ENCODE measurements around the gene TBC1D16.

Gene TBC1D16

GRCh38 chr17:79921411-79922115 lies 114.1 kb downstream of the TBC1D16 start:
- no peak for TF ChIP-seq CTCF (conservative IDR thresholded peaks at IDR 0.05; ENCODE audit: low read depth, low read length)
- no peak overlapping the region for H3K4me3 ChIP-seq (ENCODE audit: low read depth, low read length)
- DNase-seq (ENCODE audit: low read depth) = no peak

- DNase-seq (ENCODE audit: low read depth) = no peak
- no peak overlapping the region for H3K4me3 ChIP-seq (ENCODE audit: low read depth, low read length)
- TF ChIP-seq CTCF (conservative IDR thresholded peaks at IDR 0.05; ENCODE audit: low read depth, low read length) = no peak
These were observed 114.8 kb downstream of the TBC1D16 start for GRCh38 chr17:79920751-79921410.

GRCh38 chr17:79919862-79920720 lies 115.6 kb downstream of the TBC1D16 start:
- TF ChIP-seq CTCF (conservative IDR thresholded peaks at IDR 0.05; ENCODE audit: low read depth, low read length) = no peak
- no peak overlapping the region for H3K4me3 ChIP-seq (ENCODE audit: low read depth, low read length)
- DNase-seq (ENCODE audit: low read depth) = no peak

- TF ChIP-seq CTCF (conservative IDR thresholded peaks at IDR 0.05; ENCODE audit: low read depth, low read length) = no peak
- no peak overlapping the region for H3K4me3 ChIP-seq (ENCODE audit: low read depth, low read length)
- DNase-seq (ENCODE audit: low read depth) = no peak
These were observed 116.5 kb downstream of the TBC1D16 start for GRCh38 chr17:79919164-79919585.

- no peak overlapping the region for H3K4me3 ChIP-seq (ENCODE audit: low read depth, low read length)
- DNase-seq (ENCODE audit: low read depth) = no peak
- TF ChIP-seq CTCF (conservative IDR thresholded peaks at IDR 0.05; ENCODE audit: low read depth, low read length) = no peak
These were observed 117.0 kb downstream of the TBC1D16 start for GRCh38 chr17:79918581-79919163.

DNA sequence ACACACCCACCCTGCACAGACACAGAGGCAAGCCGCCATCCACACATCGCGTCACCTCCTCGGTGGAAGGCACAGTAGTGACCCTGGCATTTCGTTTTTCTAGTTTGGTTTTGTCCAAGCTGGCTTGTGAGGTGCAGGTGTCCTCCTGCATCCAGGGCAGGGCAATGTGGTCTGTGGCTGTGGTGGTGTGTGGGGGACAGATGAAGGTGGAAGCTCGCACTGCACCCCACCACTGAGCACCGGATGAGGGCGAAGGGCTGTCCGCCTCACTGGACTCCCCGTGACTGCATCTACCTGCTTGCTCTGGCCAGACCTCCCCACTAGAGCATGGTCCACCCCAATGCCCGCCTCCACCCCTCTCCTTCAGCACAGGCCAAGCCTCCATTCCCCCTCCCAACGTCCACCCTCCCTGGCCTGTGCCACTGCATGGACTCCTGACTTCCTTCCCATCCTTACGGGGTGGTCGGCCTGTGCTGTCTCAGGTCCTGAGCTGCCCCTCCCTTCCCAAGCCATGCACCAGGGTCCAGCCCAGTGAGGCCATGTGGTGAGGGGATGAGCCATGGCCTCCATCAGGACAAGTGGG lies 117.7 kb downstream of the TBC1D16 start:
- H3K4me3 ChIP-seq (ENCODE audit: low read depth, low read length) = no peak overlapping the region
- no peak for DNase-seq (ENCODE audit: low read depth)
- no peak for TF ChIP-seq CTCF (conservative IDR thresholded peaks at IDR 0.05; ENCODE audit: low read depth, low read length)
